Epithelial cell of esophagus (primary cell): ENCODE measurements around the gene GNAO1.

Source experiments
- DNase-seq: peaks from one replicate; pipeline ENCODE4 v3.0.0; 2010; ENCODE audit warnings: low read depth
- H3K4me3 ChIP-seq: 2 replicates; pipeline ENCODE4 v1.5.1; 2011; ENCODE audit warnings: mild to moderate bottlenecking, low read length, control low read depth
- CTCF ChIP-seq: IDR thresholded peaks from 2 replicates; pipeline ENCODE4 v1.5.1; 2011; ENCODE audit warnings: low read depth, mild to moderate bottlenecking, low read length, control low read depth, inconsistent platforms; ENCODE audit not compliant: insufficient read depth; ENCODE audit errors: missing control alignments

The GNAO1 gene

GRCh38 chr16:56247018-56247417, 55.7 kb downstream of the GNAO1 start:
- no peak for TF ChIP-seq CTCF
- no peak overlapping the region for H3K4me3 ChIP-seq
- no peak for DNase-seq

GRCh38 chr16:56247808-56248207, 56.5 kb downstream of the GNAO1 start:
- H3K4me3 ChIP-seq, result no peak overlapping the region
- no peak for TF ChIP-seq CTCF
- DNase-seq, result no peak

GRCh38 chr16:56252835-56253234, 61.5 kb downstream of the GNAO1 start:
- no peak for TF ChIP-seq CTCF
- H3K4me3 ChIP-seq, result no peak overlapping the region
- no peak for DNase-seq

DNA sequence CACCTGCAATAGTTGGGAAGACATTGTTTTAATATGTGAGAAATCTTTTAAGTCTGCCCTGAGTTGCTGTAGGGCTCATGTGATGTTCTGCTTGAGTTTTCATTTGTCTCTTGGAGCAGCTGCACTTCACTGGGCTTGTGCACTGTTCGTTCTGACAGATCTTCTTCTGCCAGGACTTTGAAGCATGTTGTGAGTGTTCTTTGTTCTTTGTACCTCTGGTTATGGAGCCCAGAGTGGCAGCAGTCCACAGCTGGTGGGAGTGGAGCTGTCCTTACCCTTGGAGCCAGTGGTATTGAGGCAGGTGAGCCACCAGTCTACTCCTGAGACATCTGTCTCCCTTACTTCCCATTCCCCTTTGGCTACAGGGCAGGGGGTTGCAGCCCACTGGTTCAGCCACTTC, 64.6 kb downstream of the GNAO1 start:
- TF ChIP-seq CTCF, result no peak
- no peak for DNase-seq

GRCh38 chr16:56257239-56257638, 66.0 kb downstream of the GNAO1 start:
- H3K4me3 ChIP-seq, result no peak overlapping the region
- no peak for TF ChIP-seq CTCF
- DNase-seq, result no peak

More for the DNA sequence above, 64.6 kb downstream of the GNAO1 start:
- H3K4me3 ChIP-seq, result no peak overlapping the region

DNA sequence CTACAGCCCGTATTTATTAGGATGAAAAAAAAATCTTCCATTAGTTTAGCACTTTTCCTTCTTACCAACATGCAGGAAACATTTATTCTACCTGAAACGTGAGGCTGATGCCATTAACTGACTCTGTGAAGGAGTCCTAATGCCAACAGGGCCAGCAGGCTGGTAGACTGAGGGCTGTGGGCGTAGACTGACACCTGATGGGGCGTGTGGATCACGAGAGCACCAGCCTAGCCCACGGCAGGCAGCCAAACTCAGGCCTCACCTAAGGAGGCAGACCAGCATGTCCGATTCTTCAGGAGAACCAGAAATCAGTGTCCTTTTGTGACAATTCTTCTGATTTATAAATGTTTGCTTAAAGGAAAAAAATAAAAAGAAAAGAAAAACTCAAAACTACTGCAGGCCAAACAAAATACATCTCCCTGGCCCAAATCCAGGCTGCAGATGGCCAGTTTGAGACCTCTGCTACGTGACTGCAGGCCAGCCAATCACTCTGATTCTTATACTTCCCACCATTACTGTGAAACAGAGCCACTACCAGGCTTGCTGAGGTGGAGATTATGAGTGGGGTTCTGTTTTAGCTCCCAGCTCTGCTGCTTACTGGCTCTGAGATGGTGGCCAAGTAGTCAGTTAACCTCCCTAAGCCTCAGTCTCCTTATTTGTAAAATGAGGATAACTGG, 66.5 kb downstream of the GNAO1 start:
- DNase-seq, result no peak
- H3K4me3 ChIP-seq, result no peak overlapping the region
- TF ChIP-seq CTCF, result no peak

GRCh38 chr16:56258508-56259424, 67.5 kb downstream of the GNAO1 start:
- no peak for TF ChIP-seq CTCF
- DNase-seq, result no peak
- H3K4me3 ChIP-seq, result no peak overlapping the region
